Spleen (tissue), 11 donors: ENCODE results near the gene C11orf24. TPM values are rescaled to one million over a fixed set of nuclear protein-coding genes. Genes with fewer than 3 reads are reported as not detected.
A peak's percentile ranks its signal among the peaks of the same experiment; 100 is the strongest.

ENCODE experiments used
- DNase-seq: peaks from one replicate; pipeline ENCODE4 v3.0.0-alpha.2; 2020
- H3K27ac ChIP-seq, 8 donors: fragments of 200-600 bp; sonication (generic) in 7 of 8; 1 replicate in 4 of 8; 2 replicates in 4 of 8; pipeline versions ENCODE4 v1.5.0 to v1.8.0; 2016 to 2021; ENCODE audit warnings: inconsistent platforms in 4 of 8, mild to moderate bottlenecking in 4 of 8, moderate library complexity in 1 of 8
- H3K27me3 ChIP-seq, 7 donors: fragments of 200-600 bp; sonication (generic) in 6 of 7; replicated peaks in 1 of 7; 1 replicate in 4 of 7; 2 replicates in 3 of 7; pipeline versions ENCODE4 v1.5.0 to v1.8.0; 2016 to 2021; ENCODE audit warnings: inconsistent platforms in 3 of 7, mild to moderate bottlenecking in 1 of 7
- H3K36me3 ChIP-seq, 6 donors: fragments of 200-600 bp; sonication (generic) in 5 of 6; 1 replicate in 4 of 6; 2 replicates in 2 of 6; pipeline versions ENCODE4 v1.5.0 to v1.8.0; 2016 to 2021; ENCODE audit warnings: inconsistent platforms in 2 of 6
- H3K4me1 ChIP-seq, 6 donors: fragments of 200-600 bp; sonication (generic) in 5 of 6; 1 replicate in 3 of 6; 2 replicates in 3 of 6; pipeline versions ENCODE4 v1.5.0 to v1.8.0; 2016 to 2021; ENCODE audit warnings: inconsistent platforms in 3 of 6
- H3K4me3 ChIP-seq, 8 donors: fragments of 200-600 bp; sonication (generic) in 7 of 8; 1 replicate in 4 of 8; 2 replicates in 4 of 8; pipeline versions ENCODE4 v1.5.0 to v1.8.0; 2016 to 2021; ENCODE audit warnings: inconsistent platforms in 4 of 8, mild to moderate bottlenecking in 4 of 8, moderate library complexity in 2 of 8
- H3K9me3 ChIP-seq, 8 donors: fragments of 200-600 bp; sonication (generic) in 7 of 8; 1 replicate in 4 of 8; 2 replicates in 4 of 8; pipeline versions ENCODE4 v1.5.0 to v1.8.0; 2016 to 2021; ENCODE audit warnings: inconsistent platforms in 4 of 8
- CTCF ChIP-seq, 11 experiments: fragments of 200-600 bp in 7 of 11; fragments of 450-650 bp in 4 of 11; sonication (generic) in 4 of 11; IDR thresholded peaks in 8 of 11; conservative IDR thresholded peaks in 3 of 11; 1 replicate in 7 of 11; 2 replicates in 4 of 11; pipeline versions ENCODE4 v1.4.0 to v1.8.0; 2016 to 2021; ENCODE audit warnings: antibody characterized with exemption in 11 of 11, inconsistent platforms in 4 of 11, mild to moderate bottlenecking in 1 of 11
- POLR2A ChIP-seq, 3 donors: fragments of 450-650 bp; IDR thresholded peaks; one replicate each; pipeline ENCODE4 v1.5.1; 2017; ENCODE audit warnings: antibody characterized with exemption in 3 of 3, mild to moderate bottlenecking in 1 of 3
- POLR2AphosphoS5 ChIP-seq, 3 donors: sonication (generic); formaldehyde crosslinking; IDR thresholded peaks; one replicate each; pipeline ENCODE4 v1.5.1; 2017; ENCODE audit warnings: antibody characterized with exemption in 3 of 3
- WGBS, 5 donors: extraction: QIAGEN DNeasy Blood & Tissue Kit in 3 of 5; methylation state at CpG; one replicate each; pipeline versions ENCODE4 v1.1.5 to v1.1.7; 2013 to 2018; 5-methylcytosine and 5-hydroxymethylcytosine counted together
- intact Hi-C: fragments of 100-400 bp; cut with DNase I; formaldehyde crosslinking; loops from one replicate; pipeline ENCODE4 v1.15.0; 2023; ENCODE audit warnings: low total_unique reads
- polyA plus RNA-seq, 3 donors: library from polyadenylated mRNA; stranded (reverse); fragments of 200-250 nt; gene quantifications; one replicate each; pipeline ENCODE4 v1.2.1, GENCODE V29; 2013
- total RNA-seq, 7 donors: library from RNA; depleted of rRNA in 3 of 7; stranded (reverse); fragments of >200 nt in 3 of 7; fragmentation: NEBNext Ultra II Directional in 4 of 7; extraction: Animal tissue kit (Norgen Biotek cat#: 25700) in 4 of 7; gene quantifications; one replicate each; pipeline versions ENCODE4 v1.1.0 to v1.2.1, GENCODE V29; 2016 to 2021
- donor health status: healthy with polysubstance abuse.
- donor health status: DM: no; HTN: no; CAD: no; lungs with moderate emphysema.
- donor health status: DM: no; HTN: no; CAD: no.
- donor health status: Bipolar disorder and iron deficiency.
- donor health status: healthy.
- donor health status: DM: no; HTN: no; CAD: no.
- donor health status: DM: yes; HTN: yes; CAD: no.

The C11orf24 gene
- total and polyA plus RNA-seq, 10 donors = 15.9 to 36.0 (median 24.2) TPM

- DNase-seq = no peak
- Histone ChIP-seq H3K9me3 (no peaks in the 10 kb centered on the region), H3K27ac (peak overlapping the region in 5 of 8 donors; percentile 99 to 100 (median 100)), H3K4me3 (peak overlapping the region in 7 of 8 donors; percentile 62 to 96 (median 80)), H3K27me3 (peaks cover 0 to 12% (median 0%) of the 10 kb centered on the region in 7 donors), H3K36me3 (no peaks in the 10 kb centered on the region), H3K4me1 (peaks cover 28 to 79% (median 64%) of the 10 kb centered on the region in 6 donors)
- TF ChIP-seq CTCF (IDR thresholded peaks at IDR 0.05 in 8 of 11, conservative IDR thresholded peaks at IDR 0.05 in 3 of 11) (no peak), POLR2AphosphoS5 (IDR thresholded peaks at IDR 0.05) (no peak), POLR2A (IDR thresholded peaks at IDR 0.05) (no peak)
- intact Hi-C loops = no loop called here
- WGBS, 5 donors = 38 to 56% (median 45%) methylated on average over 14 of the region's 14 CpGs
These were observed 60.2 kb downstream of the C11orf24 start for GRCh38 chr11:68211546-68211945.

Other genes with a start within 250 kb of the C11orf24 start
- 100 to 1,000 TPM in 2 of 7 donors, 10 to 100 TPM in 5; 75.4 to 125 (median 91.5) TPM for gene NDUFS8, start 241.3 kb downstream of the C11orf24 start, total RNA-seq
- 100 to 1,000 TPM in 2 of 3 donors, 10 to 100 TPM in 1; 94.8 to 132 (median 105) TPM for gene NDUFS8, start 241.3 kb downstream of the C11orf24 start, polyA plus RNA-seq
- 100 to 1,000 TPM; 286 to 540 (median 360) TPM for gene TCIRG1, start 232.9 kb downstream of the C11orf24 start, total RNA-seq
- gene TCIRG1, start 232.9 kb downstream of the C11orf24 start, polyA plus RNA-seq = 100 to 1,000 TPM; 199 to 707 (median 698) TPM
- 10 to 100 TPM; 24.8 to 76.1 (median 43.2) TPM for gene CHKA, start 150.6 kb downstream of the C11orf24 start, total RNA-seq
- gene CHKA, start 150.6 kb downstream of the C11orf24 start, polyA plus RNA-seq = 10 to 100 TPM; 19.7 to 26.1 (median 24.7) TPM
- 10 to 100 TPM; 39.6 to 52.8 (median 42.3) TPM for gene KMT5B, start 58.7 kb downstream of the C11orf24 start, total RNA-seq
- 10 to 100 TPM; 12.3 to 16.7 (median 15.7) TPM for gene KMT5B, start 58.7 kb downstream of the C11orf24 start, polyA plus RNA-seq
- gene LRP5, start 40.6 kb upstream of the C11orf24 start, total RNA-seq = 10 to 100 TPM; 11.6 to 21.8 (median 17.8) TPM
- 1 to 10 TPM; 3.9 to 7.2 (median 5.6) TPM for gene LRP5, start 40.6 kb upstream of the C11orf24 start, polyA plus RNA-seq
- 100 to 1,000 TPM; 112 to 178 (median 149) TPM for gene PPP6R3, start 188.8 kb upstream of the C11orf24 start, total RNA-seq
- 10 to 100 TPM; 23.9 to 33.7 (median 28.1) TPM for gene PPP6R3, start 188.8 kb upstream of the C11orf24 start, polyA plus RNA-seq